ENCODE data around the gene PPM1H. TPM values are rescaled to one million over a fixed set of nuclear protein-coding genes. Genes with fewer than 3 reads are reported as not detected.

PPM1H gene
- total RNA-seq, 2 experiments from 2014 or later: not detected

DNA sequence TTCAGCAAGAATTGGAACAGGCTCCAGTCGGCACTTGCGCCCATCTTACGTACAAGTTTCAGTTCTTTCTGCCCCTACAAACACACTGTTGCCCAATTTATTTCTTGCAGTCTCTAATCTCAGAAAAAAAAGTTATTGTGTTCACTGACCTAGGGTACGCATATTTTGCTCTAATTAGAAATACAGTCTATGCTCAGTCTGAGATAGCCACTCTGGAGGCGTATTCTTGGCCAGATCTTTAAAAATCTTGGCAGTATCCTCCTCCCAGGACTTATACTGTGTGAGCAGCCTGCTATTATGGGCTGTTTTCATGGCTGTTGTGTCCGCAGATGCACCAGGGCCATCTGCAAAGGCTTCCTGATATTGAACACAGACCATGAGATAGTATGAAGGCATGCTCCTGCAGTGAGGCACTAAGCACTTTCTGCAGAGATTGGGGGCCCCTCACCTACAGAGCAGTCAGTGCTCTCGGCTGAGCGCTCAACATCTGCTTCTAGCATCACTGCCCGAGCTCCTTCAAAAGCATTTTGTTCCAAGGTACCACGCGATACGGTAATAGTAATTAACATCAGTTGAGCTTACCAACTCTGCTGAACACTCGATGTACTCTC lies 57.9 kb downstream of the PPM1H start:
- Mint-ChIP-seq H3K4me1 (ENCODE audit: low read depth) (no peaks in the 10 kb centered on the region), H3K9me3 (no peaks in the 10 kb centered on the region), H3K36me3 (ENCODE audit: low read depth) (no peaks in the 10 kb centered on the region), H3K4me3 (no peak overlapping the region), H3K27me3 (ENCODE audit: low read depth) (peaks cover 6% of the 10 kb centered on the region), H3K27ac (no peak overlapping the region)
- no peak for DNase-seq
- CTCF ChIA-PET: no interaction called here
- intact Hi-C loops (cut with micrococcal nuclease): no loop called here

DNA sequence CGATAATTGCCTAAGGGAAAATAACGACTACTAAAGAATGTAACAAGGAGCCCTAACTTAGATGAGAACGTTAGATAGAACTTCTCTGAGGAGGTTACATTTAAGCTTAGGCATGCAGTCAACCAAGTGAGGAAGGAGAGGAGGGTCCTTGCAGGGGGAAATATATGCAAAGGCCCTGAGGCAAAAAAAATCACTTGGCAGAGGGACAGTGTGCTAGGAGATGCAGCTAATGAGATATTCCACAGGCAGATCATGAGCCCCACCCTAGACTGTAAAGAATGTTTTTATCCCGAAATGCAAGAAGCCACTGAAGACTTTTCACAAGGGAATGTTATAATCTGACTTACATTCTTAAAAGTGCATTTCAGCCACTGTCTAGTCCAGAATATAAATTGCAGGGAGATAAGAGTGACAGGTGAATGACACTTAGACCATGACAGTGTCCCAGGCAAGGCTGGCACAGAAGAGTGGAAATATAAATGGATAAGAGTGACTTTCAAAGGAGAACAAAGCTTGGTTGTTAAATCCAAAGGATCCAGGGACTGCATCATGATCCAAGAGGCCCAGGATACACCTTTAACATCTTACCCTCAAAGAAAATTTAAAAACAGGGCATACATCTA lies 61.0 kb downstream of the PPM1H start:
- intact Hi-C loops (cut with micrococcal nuclease): no loop called here
- H3K4me3 Mint-ChIP-seq: no peak overlapping the region
- H3K27ac Mint-ChIP-seq: no peak overlapping the region
- H3K27me3 Mint-ChIP-seq (ENCODE audit: low read depth): peaks cover 9% of the 10 kb centered on the region
- no peaks in the 10 kb centered on the region for H3K36me3 Mint-ChIP-seq (ENCODE audit: low read depth)
- CTCF ChIA-PET: no interaction called here
- H3K4me1 Mint-ChIP-seq (ENCODE audit: low read depth): no peaks in the 10 kb centered on the region
- no peak for DNase-seq
- H3K9me3 Mint-ChIP-seq: no peaks in the 10 kb centered on the region

DNA sequence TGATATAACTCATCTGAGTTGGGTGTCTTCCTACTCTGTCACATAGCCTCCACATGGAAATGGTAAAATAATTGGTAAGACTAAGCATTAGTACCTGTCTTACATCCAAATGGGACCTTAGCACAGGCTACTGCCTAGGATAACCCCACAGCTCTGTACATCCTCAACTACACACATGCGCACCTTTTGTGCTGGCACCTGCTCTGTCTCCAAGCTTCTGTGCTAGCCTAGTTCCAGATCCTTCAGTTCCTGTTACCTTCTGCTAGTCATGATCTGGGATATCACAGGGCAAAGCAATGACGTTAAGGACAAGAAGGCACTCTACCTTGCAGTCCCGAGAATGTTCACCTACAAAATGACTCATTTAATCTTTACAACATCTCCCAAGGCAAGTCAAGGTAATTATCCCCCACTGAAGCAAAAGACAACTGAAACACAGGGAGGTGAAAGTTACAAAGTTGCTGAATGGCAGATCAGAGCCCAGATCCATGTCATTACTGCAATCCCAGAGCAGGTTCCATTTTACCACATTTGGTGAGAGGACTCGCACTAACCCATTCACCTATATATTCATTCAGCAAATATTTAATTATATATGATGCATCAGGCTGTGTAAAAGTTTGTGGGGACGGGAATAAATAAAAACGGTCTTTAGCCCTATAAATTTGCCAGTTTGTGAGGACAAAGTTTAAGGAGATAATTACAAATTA lies 61.7 kb downstream of the PPM1H start:
- no peaks in the 10 kb centered on the region for H3K4me1 Mint-ChIP-seq (ENCODE audit: low read depth)
- no peak for DNase-seq
- H3K9me3 Mint-ChIP-seq: no peaks in the 10 kb centered on the region
- peaks cover 9% of the 10 kb centered on the region for H3K27me3 Mint-ChIP-seq (ENCODE audit: low read depth)
- no peak overlapping the region for H3K4me3 Mint-ChIP-seq
- intact Hi-C loops (cut with micrococcal nuclease): no loop called here
- no peak overlapping the region for H3K27ac Mint-ChIP-seq
- CTCF ChIA-PET: no interaction called here
- H3K36me3 Mint-ChIP-seq (ENCODE audit: low read depth): no peaks in the 10 kb centered on the region

DNA sequence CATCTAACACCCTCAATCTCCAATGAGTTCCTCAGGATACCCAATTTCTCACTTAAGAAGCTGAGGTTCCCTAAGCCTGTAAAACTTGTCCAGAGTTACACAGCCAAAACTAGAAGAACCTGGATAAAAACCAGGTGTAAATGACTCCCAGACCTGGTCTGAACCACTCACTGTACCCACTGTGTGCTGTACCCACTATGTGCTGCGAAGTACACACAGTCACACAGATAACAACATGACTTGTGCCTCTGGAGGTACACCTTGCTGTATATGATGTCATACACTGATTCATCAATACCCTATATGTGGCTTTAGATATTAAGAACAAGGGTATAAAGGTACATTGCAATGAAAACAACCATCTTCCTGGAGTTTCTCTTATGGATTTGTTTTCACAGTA lies 66.1 kb downstream of the PPM1H start:
- Mint-ChIP-seq H3K4me3 (no peak overlapping the region), H3K27me3 (ENCODE audit: low read depth) (peaks cover 17% of the 10 kb centered on the region), H3K36me3 (ENCODE audit: low read depth) (no peaks in the 10 kb centered on the region), H3K4me1 (ENCODE audit: low read depth) (no peaks in the 10 kb centered on the region), H3K9me3 (no peaks in the 10 kb centered on the region), H3K27ac (no peak overlapping the region)
- CTCF ChIA-PET: interaction anchor here (0.8 kb wide), 1 partner anchor 53 kb away, joined by 3 read pairs; no protein-coding TSS in a partner anchor
- intact Hi-C loops (cut with micrococcal nuclease): no loop called here
- no peak for DNase-seq

DNA sequence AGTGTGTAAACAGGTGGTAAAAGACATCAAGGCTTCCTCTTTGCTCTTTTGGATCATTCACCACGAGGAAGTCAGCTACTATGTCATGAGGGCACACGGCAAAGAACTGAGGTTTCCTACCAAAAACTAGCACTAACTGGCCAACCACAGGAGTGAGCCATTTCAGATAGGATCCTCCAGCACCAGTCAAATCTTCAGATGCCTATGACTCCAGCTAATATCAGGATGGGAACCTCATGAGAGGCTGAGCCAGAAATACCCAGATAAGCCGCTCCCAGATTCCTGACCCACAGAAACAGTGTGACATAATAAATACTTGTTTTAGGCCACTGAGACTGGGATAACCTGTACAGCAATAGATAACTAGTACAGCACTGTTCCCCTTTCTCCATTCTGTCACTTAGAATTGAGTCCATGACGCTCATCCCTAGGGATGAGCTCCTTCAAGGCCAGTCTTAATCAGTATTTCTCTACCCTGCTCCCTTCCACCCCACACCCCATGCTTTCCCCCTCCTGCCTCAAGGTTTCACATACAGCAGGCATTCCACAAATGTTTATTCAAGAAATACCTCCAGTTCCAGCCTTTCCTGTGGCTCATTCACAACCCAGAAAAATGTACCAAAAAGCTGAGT lies 68.4 kb downstream of the PPM1H start:
- Mint-ChIP-seq H3K27me3 (ENCODE audit: low read depth) (peaks cover 17% of the 10 kb centered on the region), H3K36me3 (ENCODE audit: low read depth) (no peaks in the 10 kb centered on the region), H3K9me3 (no peaks in the 10 kb centered on the region), H3K4me1 (ENCODE audit: low read depth) (no peaks in the 10 kb centered on the region), H3K27ac (no peak overlapping the region), H3K4me3 (no peak overlapping the region)
- intact Hi-C loops (cut with micrococcal nuclease): no loop called here
- CTCF ChIA-PET: no interaction called here
- DNase-seq: no peak

DNA sequence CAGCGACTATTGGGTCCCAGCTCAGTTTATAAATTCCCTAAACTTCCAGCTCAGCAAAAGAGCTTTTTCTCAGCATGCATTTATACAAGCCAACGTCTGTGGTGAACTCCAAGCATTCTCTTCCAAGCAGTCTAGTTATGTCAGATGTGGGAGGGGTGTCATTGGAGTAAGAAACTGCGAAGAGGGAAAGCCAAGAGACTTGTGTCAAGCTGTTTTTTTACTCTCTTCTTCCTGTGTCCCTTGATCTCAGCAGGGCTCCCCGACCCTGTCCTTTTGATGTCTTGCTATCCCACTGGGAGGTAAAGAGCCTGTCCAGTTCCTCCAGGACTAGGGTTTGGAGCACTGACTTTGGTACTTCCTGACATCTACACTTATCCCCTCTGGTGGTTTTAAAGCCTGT lies 69.0 kb downstream of the PPM1H start:
- Mint-ChIP-seq H3K4me1 (ENCODE audit: low read depth) (no peaks in the 10 kb centered on the region), H3K4me3 (no peak overlapping the region), H3K27me3 (ENCODE audit: low read depth) (peaks cover 17% of the 10 kb centered on the region), H3K9me3 (no peaks in the 10 kb centered on the region), H3K27ac (no peak overlapping the region), H3K36me3 (ENCODE audit: low read depth) (no peaks in the 10 kb centered on the region)
- intact Hi-C loops (cut with micrococcal nuclease): no loop called here
- CTCF ChIA-PET: no interaction called here
- DNase-seq: no peak

DNA sequence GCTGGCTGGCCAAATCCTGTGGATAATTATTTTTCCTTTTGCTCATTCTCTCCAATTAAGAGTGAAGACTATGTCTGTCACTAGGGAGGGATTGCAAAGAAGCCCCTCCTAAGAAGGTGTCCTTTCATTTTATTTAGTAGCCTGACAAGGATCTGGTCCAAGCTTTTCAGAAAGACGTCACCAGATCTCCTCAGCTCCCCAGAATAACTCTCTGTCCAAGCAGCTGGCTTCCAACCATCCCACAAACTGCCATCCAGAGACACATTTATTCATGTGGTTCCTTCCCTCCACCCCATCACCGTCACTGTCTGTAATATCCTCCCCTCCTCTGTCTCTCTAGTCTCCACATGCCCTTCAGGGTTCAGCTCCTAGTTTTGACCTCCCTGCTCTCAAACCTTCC lies 69.9 kb downstream of the PPM1H start:
- H3K4me1 Mint-ChIP-seq (ENCODE audit: low read depth): no peaks in the 10 kb centered on the region
- H3K9me3 Mint-ChIP-seq: no peaks in the 10 kb centered on the region
- CTCF ChIA-PET: interaction anchor here (0.6 kb wide), 1 partner anchor 901 kb away, joined by 3 read pairs; no protein-coding TSS in a partner anchor
- DNase-seq: no peak
- no peak overlapping the region for H3K27ac Mint-ChIP-seq
- intact Hi-C loops (cut with micrococcal nuclease): no loop called here
- H3K27me3 Mint-ChIP-seq (ENCODE audit: low read depth): peaks cover 12% of the 10 kb centered on the region
- H3K4me3 Mint-ChIP-seq: no peak overlapping the region
- no peaks in the 10 kb centered on the region for H3K36me3 Mint-ChIP-seq (ENCODE audit: low read depth)

DNA sequence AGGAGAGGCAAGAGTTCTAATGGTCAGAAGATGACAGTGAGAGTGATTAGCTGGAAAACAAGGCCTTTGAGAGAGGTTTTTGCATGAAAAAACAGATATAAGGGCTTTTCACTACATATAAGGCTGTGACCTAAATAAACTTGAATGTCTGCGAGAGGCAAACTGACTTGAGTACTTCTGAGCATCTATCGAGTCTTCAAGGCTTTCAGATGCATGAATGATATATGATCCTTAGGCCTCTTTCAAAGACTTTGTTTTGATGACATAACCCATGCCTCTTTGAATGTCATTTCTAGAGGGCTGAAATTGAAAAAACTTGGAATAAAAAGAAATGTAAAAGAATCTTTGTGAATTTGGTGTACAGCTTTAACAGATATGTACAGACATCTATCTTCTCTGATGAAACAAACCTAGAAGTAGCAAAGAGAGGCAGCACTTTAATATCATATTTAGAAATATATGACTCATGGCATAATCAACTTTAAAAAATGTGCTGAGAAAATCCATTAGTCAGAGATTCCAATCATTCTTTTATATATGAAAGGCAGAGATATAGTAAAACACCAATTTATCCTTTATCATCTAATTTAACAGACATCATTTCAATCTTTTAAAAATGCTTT lies 72.6 kb downstream of the PPM1H start:
- H3K36me3 Mint-ChIP-seq (ENCODE audit: low read depth): no peaks in the 10 kb centered on the region
- no peak overlapping the region for H3K27ac Mint-ChIP-seq
- H3K4me1 Mint-ChIP-seq (ENCODE audit: low read depth): no peaks in the 10 kb centered on the region
- no peak overlapping the region for H3K4me3 Mint-ChIP-seq
- CTCF ChIA-PET: interaction anchor here (0.6 kb wide), 1 partner anchor 703 kb away, joined by 5 read pairs; no protein-coding TSS in a partner anchor
- H3K27me3 Mint-ChIP-seq (ENCODE audit: low read depth): peaks cover 9% of the 10 kb centered on the region
- DNase-seq: no peak
- no peaks in the 10 kb centered on the region for H3K9me3 Mint-ChIP-seq
- intact Hi-C loops (cut with micrococcal nuclease): no loop called here

DNA sequence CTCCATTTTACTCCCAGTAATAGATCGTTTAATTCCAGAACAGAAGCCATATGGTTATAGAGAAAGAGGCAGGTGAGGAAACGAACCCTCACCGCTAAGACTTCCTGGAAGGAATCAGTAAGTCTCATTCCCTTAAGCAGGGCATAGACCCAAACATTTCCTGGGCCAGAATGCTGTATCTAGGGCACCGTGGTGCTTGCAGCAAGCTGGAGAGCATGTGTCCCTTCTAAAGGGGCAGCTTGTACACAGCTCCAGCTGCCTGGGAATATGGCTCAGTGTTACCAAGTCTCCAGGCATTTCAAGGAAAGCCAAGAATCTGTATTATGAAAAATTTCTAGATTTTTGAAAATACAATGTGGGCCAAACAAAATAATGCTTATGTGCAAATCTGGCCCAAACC lies 73.4 kb downstream of the PPM1H start:
- H3K27me3 Mint-ChIP-seq (ENCODE audit: low read depth): peaks cover 9% of the 10 kb centered on the region
- intact Hi-C loops (cut with micrococcal nuclease): no loop called here
- no peak for DNase-seq
- no peaks in the 10 kb centered on the region for H3K9me3 Mint-ChIP-seq
- no peaks in the 10 kb centered on the region for H3K36me3 Mint-ChIP-seq (ENCODE audit: low read depth)
- CTCF ChIA-PET: no interaction called here
- H3K27ac Mint-ChIP-seq: no peak overlapping the region
- no peaks in the 10 kb centered on the region for H3K4me1 Mint-ChIP-seq (ENCODE audit: low read depth)
- no peak overlapping the region for H3K4me3 Mint-ChIP-seq

DNA sequence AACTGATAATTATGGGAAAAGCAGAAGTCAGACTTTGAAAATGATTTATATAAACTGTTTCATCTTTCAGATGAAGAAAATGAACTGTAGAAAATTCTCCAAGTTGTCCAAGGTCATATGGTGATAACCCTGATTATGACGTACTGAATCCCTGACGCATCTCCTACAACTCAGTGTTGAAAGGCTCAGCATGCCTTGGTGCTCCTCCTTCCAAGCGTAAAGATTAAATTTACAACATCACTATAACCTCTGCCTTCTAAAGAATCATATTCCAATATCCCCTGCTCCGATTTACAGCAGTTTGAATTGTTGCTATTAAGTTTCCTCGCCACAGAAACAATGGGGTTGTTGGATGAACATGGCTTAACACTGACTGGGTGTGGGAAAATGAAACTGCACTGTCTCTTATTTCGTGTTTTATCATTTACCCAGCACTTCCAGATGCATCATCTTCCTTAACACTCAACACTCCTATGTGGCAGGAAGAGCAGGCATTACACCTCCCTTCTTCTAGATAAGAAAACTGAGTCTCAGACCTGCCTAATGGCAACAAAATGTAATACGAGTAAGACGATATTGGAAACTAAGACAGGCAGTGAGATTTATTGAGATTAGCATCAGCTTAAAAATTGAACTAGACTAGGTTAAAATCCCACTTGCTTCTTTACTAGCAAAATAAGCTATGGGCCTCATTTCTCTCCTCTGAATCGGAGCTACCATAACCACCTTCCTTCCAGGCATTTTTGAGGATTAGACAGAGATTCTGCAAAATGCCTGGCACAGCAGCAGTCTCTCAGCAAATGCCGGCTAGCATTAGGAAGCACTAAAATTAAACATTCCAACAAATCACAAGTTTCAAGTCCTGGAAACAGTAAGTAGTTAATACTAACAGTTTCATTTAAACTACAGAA lies 74.2 kb downstream of the PPM1H start:
- intact Hi-C loops (cut with micrococcal nuclease): no loop called here
- DNase-seq: no peak
- Mint-ChIP-seq H3K27ac (no peak overlapping the region), H3K4me3 (no peak overlapping the region), H3K9me3 (no peaks in the 10 kb centered on the region), H3K27me3 (ENCODE audit: low read depth) (peaks cover 9% of the 10 kb centered on the region), H3K36me3 (ENCODE audit: low read depth) (no peaks in the 10 kb centered on the region), H3K4me1 (ENCODE audit: low read depth) (no peaks in the 10 kb centered on the region)
- CTCF ChIA-PET: interaction anchor here (0.6 kb wide), 1 partner anchor 94 kb away, joined by 3 read pairs; no protein-coding TSS in a partner anchor

DNA sequence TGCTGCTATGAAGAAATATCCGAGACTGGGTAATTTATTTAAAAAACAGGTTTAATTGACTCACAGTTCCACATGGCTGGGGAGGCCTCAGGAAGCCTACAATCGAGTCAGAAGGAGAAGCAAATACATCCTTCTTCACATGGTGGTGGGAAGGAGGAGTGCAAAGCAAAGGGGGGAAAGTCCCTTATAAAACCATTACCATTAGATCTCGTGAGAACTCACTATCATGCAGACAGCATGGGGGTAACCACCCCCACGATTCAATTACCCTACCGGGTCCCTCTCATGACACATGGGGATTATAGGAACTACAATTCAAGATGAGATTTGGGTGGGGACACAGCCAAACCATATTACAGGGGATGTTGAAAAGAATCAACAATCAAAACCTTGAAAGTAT lies 74.9 kb downstream of the PPM1H start:
- H3K9me3 Mint-ChIP-seq: no peaks in the 10 kb centered on the region
- CTCF ChIA-PET: interaction anchor here (0.6 kb wide), 1 partner anchor 95 kb away, joined by 3 read pairs; no protein-coding TSS in a partner anchor
- H3K4me1 Mint-ChIP-seq (ENCODE audit: low read depth): no peaks in the 10 kb centered on the region
- no peak overlapping the region for H3K4me3 Mint-ChIP-seq
- DNase-seq: no peak
- H3K27ac Mint-ChIP-seq: no peak overlapping the region
- intact Hi-C loops (cut with micrococcal nuclease): no loop called here
- H3K36me3 Mint-ChIP-seq (ENCODE audit: low read depth): no peaks in the 10 kb centered on the region
- peaks cover 5% of the 10 kb centered on the region for H3K27me3 Mint-ChIP-seq (ENCODE audit: low read depth)
